Karpas-422 (cell line): ENCODE measurements around the gene UBE2J2. TPM values are rescaled to one million over a fixed set of nuclear protein-coding genes. Genes with fewer than 3 reads are reported as not detected.

Experiments
- DNase-seq: peaks from one replicate; pipeline ENCODE4 v3.0.0-alpha.2; 2015
- H2AFZ ChIP-seq: fragments of 200-600 bp; sonication (generic); 2 replicates; pipeline ENCODE4 v1.6.1; 2014; ENCODE audit warnings: antibody characterized with exemption, low read length, mixed read lengths
- H3K27ac ChIP-seq: fragments of 200-600 bp; sonication (generic); 2 replicates; pipeline ENCODE4 v1.5.1; 2014; ENCODE audit warnings: mild to moderate bottlenecking, low read length, moderate library complexity
- H3K27me3 ChIP-seq: fragments of 200-600 bp; sonication (generic); 2 replicates; pipeline ENCODE4 v1.6.1; 2014; ENCODE audit warnings: low read length, mixed read lengths
- H3K36me3 ChIP-seq: fragments of 200-600 bp; sonication (generic); 2 replicates; pipeline ENCODE4 v1.6.1; 2014; ENCODE audit warnings: low read length, mixed read lengths; ENCODE audit not compliant: insufficient read depth
- H3K4me1 ChIP-seq: fragments of 200-600 bp; sonication (generic); 2 replicates; pipeline ENCODE4 v1.6.1; 2014; ENCODE audit warnings: mild to moderate bottlenecking, low read length, mixed read lengths
- H3K4me2 ChIP-seq: fragments of 200-600 bp; sonication (generic); 2 replicates; pipeline ENCODE4 v1.6.1; 2014; ENCODE audit warnings: low read length, low read depth, mild to moderate bottlenecking; ENCODE audit not compliant: poor library complexity, severe bottlenecking
- H3K4me3 ChIP-seq: fragments of 200-600 bp; sonication (generic); 2 replicates; pipeline ENCODE4 v1.5.1; 2014; ENCODE audit warnings: mild to moderate bottlenecking, antibody characterized with exemption, low read length, mixed read lengths
- H3K79me2 ChIP-seq: fragments of 200-600 bp; sonication (generic); 2 replicates; pipeline ENCODE4 v1.6.1; 2014; ENCODE audit warnings: mild to moderate bottlenecking, low read length, mixed read lengths
- H3K9ac ChIP-seq: fragments of 200-600 bp; sonication (generic); 2 replicates; pipeline ENCODE4 v1.6.0; 2014; ENCODE audit warnings: low read length
- H3K9me2 ChIP-seq: fragments of 200-600 bp; sonication (generic), shearing (Covaris generic); replicated peaks from 2 replicates; pipeline ENCODE4 v1.6.0; 2014; ENCODE audit warnings: mild to moderate bottlenecking, low read length, moderate library complexity; ENCODE audit not compliant: insufficient read depth
- H3K9me3 ChIP-seq: fragments of 300-700, 200-600 bp; sonication (generic); 2 replicates; pipeline ENCODE4 v1.6.1; 2014; ENCODE audit warnings: low read length, mixed read lengths
- H4K20me1 ChIP-seq: fragments of 200-600 bp; sonication (generic); 2 replicates; pipeline ENCODE4 v1.6.1; 2014; ENCODE audit warnings: mild to moderate bottlenecking, antibody characterized with exemption, low read length, low read depth; ENCODE audit not compliant: insufficient read depth
- total RNA-seq: library from RNA; depleted of rRNA; stranded (reverse); fragments of >200 nt; shearing (Covaris generic); gene quantifications from 2 replicates; pipeline ENCODE4 v1.2.3, GENCODE V29; 2014; ENCODE audit warnings: low replicate concordance

UBE2J2 gene
- total RNA-seq, 1 experiment from 2014 or later = 46.1 TPM

DNA sequence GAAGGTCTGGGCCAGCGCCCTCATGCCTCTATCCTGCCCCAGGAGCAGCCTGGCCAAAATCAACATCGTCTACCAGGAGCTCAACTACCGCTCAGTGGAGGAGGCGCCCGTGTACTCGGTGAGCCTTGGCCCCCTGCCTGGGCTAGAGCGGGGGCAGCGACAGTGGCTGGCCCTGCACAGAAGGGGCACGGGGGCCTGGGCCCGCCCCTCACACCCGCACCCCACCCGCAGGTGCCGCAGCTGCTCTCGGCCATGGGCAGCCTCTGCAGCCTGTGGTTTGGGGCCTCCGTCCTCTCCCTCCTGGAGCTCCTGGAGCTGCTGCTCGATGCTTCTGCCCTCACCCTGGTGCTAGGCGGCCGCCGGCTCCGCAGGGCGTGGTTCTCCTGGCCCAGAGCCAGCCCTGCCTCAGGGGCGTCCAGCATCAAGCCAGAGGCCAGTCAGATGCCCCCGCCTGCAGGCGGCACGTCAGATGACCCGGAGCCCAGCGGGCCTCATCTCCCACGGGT is 17.4 kb upstream of the UBE2J2 start:
- H3K4me1 ChIP-seq = no peaks in the 10 kb centered on the region
- H2AFZ ChIP-seq = no peak overlapping the region
- H3K27me3 ChIP-seq = no peaks in the 10 kb centered on the region
- no peaks in the 10 kb centered on the region for H3K36me3 ChIP-seq
- H3K27ac ChIP-seq = no peak overlapping the region
- no peaks in the 10 kb centered on the region for H4K20me1 ChIP-seq
- no peak overlapping the region for H3K4me2 ChIP-seq
- no peak for DNase-seq
- peaks cover 4% of the 10 kb centered on the region; the same call in 1 of the 2 replicates for H3K9me3 ChIP-seq
- no peaks in the 10 kb centered on the region for H3K79me2 ChIP-seq
- H3K9ac ChIP-seq = no peak overlapping the region
- no peak overlapping the region for H3K4me3 ChIP-seq
- no peaks in the 10 kb centered on the region for H3K9me2 ChIP-seq

DNA sequence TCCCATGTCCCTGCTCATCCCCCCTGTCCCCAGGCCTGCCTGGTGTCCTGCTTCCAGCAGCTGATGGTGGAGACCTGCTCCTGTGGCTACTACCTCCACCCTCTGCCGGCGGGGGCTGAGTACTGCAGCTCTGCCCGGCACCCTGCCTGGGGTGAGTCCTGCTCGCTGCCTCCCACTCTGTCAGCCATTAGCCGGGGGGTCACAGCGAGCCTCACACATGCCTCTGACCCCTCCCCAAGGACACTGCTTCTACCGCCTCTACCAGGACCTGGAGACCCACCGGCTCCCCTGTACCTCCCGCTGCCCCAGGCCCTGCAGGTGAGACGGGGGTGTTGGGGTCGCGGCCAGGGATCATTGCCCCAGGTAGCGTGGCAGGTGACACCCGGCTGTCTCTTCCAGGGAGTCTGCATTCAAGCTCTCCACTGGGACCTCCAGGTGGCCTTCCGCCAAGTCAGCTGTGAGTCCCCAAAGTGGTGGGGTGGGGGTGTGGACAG is 16.6 kb upstream of the UBE2J2 start:
- DNase-seq = peak; percentile 71
- no peak overlapping the region for H3K4me2 ChIP-seq

GRCh38 chr1:1287288-1288110 is 13.8 kb upstream of the UBE2J2 start:
- DNase-seq = no peak
- H3K9me3 ChIP-seq = peaks cover 4% of the 10 kb centered on the region; the same call in 1 of the 2 replicates
- H3K9ac ChIP-seq = no peak overlapping the region
- no peaks in the 10 kb centered on the region for H3K36me3 ChIP-seq
- H3K79me2 ChIP-seq = no peaks in the 10 kb centered on the region
- no peak overlapping the region for H3K27ac ChIP-seq
- no peak overlapping the region for H3K4me3 ChIP-seq
- H3K9me2 ChIP-seq = no peaks in the 10 kb centered on the region
- H2AFZ ChIP-seq = no peak overlapping the region
- no peak overlapping the region for H3K4me2 ChIP-seq
- no peaks in the 10 kb centered on the region for H3K27me3 ChIP-seq
- H3K4me1 ChIP-seq = peaks cover 3% of the 10 kb centered on the region
- no peaks in the 10 kb centered on the region for H4K20me1 ChIP-seq

More for the DNA sequence above, 16.6 kb upstream of the UBE2J2 start:
- Histone ChIP-seq H3K4me1 (no peaks in the 10 kb centered on the region), H4K20me1 (no peaks in the 10 kb centered on the region), H3K27ac (no peak overlapping the region), H3K9me2 (no peaks in the 10 kb centered on the region), H3K36me3 (no peaks in the 10 kb centered on the region), H3K27me3 (no peaks in the 10 kb centered on the region), H3K4me3 (no peak overlapping the region), H3K79me2 (no peaks in the 10 kb centered on the region), H3K9ac (no peak overlapping the region), H2AFZ (no peak overlapping the region), H3K9me3 (peaks cover 4% of the 10 kb centered on the region; the same call in 1 of the 2 replicates)

GRCh38 chr1:1286313-1287261 is 12.9 kb upstream of the UBE2J2 start:
- Histone ChIP-seq H2AFZ (no peak overlapping the region), H3K27me3 (no peaks in the 10 kb centered on the region), H3K9me2 (no peaks in the 10 kb centered on the region), H3K79me2 (no peaks in the 10 kb centered on the region), H3K9ac (no peak overlapping the region), H4K20me1 (no peaks in the 10 kb centered on the region), H3K36me3 (no peaks in the 10 kb centered on the region), H3K27ac (no peak overlapping the region), H3K4me3 (no peak overlapping the region), H3K4me1 (peaks cover 3% of the 10 kb centered on the region), H3K9me3 (peaks cover 4% of the 10 kb centered on the region; the same call in 1 of the 2 replicates), H3K4me2 (no peak overlapping the region)
- no peak for DNase-seq

GRCh38 chr1:1285611-1286311 is 12.1 kb upstream of the UBE2J2 start:
- no peak overlapping the region for H3K9ac ChIP-seq
- no peaks in the 10 kb centered on the region for H3K36me3 ChIP-seq
- no peak for DNase-seq
- no peaks in the 10 kb centered on the region for H4K20me1 ChIP-seq
- H2AFZ ChIP-seq = no peak overlapping the region
- H3K79me2 ChIP-seq = no peaks in the 10 kb centered on the region
- no peaks in the 10 kb centered on the region for H3K27me3 ChIP-seq
- no peaks in the 10 kb centered on the region for H3K9me2 ChIP-seq
- H3K4me3 ChIP-seq = no peak overlapping the region
- H3K4me1 ChIP-seq = peaks cover 3% of the 10 kb centered on the region
- peaks cover 4% of the 10 kb centered on the region; the same call in 1 of the 2 replicates for H3K9me3 ChIP-seq
- H3K4me2 ChIP-seq = no peak overlapping the region
- no peak overlapping the region for H3K27ac ChIP-seq

DNA sequence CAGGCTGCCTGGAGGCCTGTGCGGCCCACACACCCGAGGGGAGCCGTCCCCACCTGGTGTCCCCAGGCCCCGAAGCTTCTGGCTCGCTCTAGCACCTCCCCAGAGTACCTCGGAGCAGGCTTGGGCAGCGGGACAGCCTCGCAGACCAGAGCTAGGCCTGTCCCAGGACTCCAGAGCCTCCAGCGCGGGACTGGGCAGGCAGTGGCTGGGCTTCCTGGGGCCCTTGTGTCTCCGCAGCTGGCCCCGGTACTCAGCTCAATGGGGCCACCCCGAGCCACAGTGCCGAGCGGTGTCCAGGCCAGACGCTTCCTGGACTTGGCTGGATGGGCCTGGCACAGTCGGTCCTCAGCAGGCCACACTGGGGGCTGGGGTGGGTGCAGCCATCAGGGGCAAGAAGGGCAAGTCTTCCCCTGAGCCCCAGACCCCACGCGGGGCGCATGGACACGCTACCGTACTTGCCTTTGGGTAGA is 11.5 kb upstream of the UBE2J2 start:
- Histone ChIP-seq H2AFZ (no peak overlapping the region), H3K4me2 (no peak overlapping the region), H3K27ac (no peak overlapping the region), H3K4me3 (no peak overlapping the region), H3K4me1 (peaks cover 3% of the 10 kb centered on the region), H3K9ac (no peak overlapping the region), H3K9me3 (peaks cover 4% of the 10 kb centered on the region; the same call in 1 of the 2 replicates), H3K9me2 (no peaks in the 10 kb centered on the region), H4K20me1 (no peaks in the 10 kb centered on the region), H3K36me3 (no peaks in the 10 kb centered on the region), H3K27me3 (no peaks in the 10 kb centered on the region), H3K79me2 (no peaks in the 10 kb centered on the region)
- DNase-seq = no peak

- Histone ChIP-seq H3K4me2 (no peak overlapping the region), H3K9ac (no peak overlapping the region), H3K79me2 (no peaks in the 10 kb centered on the region), H3K27ac (no peak overlapping the region), H3K4me1 (peaks cover 3% of the 10 kb centered on the region), H2AFZ (no peak overlapping the region), H3K4me3 (no peak overlapping the region), H3K27me3 (no peaks in the 10 kb centered on the region), H3K36me3 (no peaks in the 10 kb centered on the region), H3K9me3 (peaks cover 4% of the 10 kb centered on the region; the same call in 1 of the 2 replicates), H3K9me2 (no peaks in the 10 kb centered on the region), H4K20me1 (no peaks in the 10 kb centered on the region)
- no peak for DNase-seq
Observed at GRCh38 chr1:1284221-1285101, 10.8 kb upstream of the UBE2J2 start.
